Upper lobe of right lung (tissue), 1 donor: ENCODE results near the gene CTXN1. TPM values are rescaled to one million over a fixed set of nuclear protein-coding genes. Genes with fewer than 3 reads are reported as not detected.

ENCODE experiments used
- ATAC-seq: fragments of 200-7000 bp; cut with Tn5 transposase; one replicate; pipeline ENCODE4 v1.9.1; 2020; ENCODE audit warnings: mild to moderate bottlenecking, moderate library complexity
- DNase-seq: peaks from one replicate; pipeline ENCODE4 v3.0.0-alpha.2; 2020
- H3K27ac ChIP-seq: fragments of 200-600 bp; one replicate; pipeline ENCODE4 v1.8.0; 2022
- H3K27me3 ChIP-seq: fragments of 200-600 bp; one replicate; pipeline ENCODE4 v1.8.0; 2022; ENCODE audit warnings: mild to moderate bottlenecking
- H3K36me3 ChIP-seq: fragments of 200-600 bp; one replicate; pipeline ENCODE4 v1.8.0; 2022
- H3K4me1 ChIP-seq: fragments of 200-600 bp; one replicate; pipeline ENCODE4 v1.8.0; 2022
- H3K4me3 ChIP-seq: fragments of 200-600 bp; one replicate; pipeline ENCODE4 v1.8.0; 2022; ENCODE audit warnings: mild to moderate bottlenecking
- H3K9me3 ChIP-seq: fragments of 200-600 bp; one replicate; pipeline ENCODE4 v1.8.0; 2022
- CTCF ChIP-seq: fragments of 200-600 bp; IDR thresholded peaks from one replicate; pipeline ENCODE4 v1.8.0; 2022; ENCODE audit warnings: antibody characterized with exemption
- intact Hi-C: fragments of 100-400 bp; cut with DNase I; formaldehyde crosslinking; loops from one replicate; pipeline ENCODE4 v1.11.0; 2022
- total RNA-seq: library from RNA; stranded (reverse); fragmentation: NEBNext Ultra II Directional; extraction: Animal tissue kit (Norgen Biotek cat#: 25700); gene quantifications from one replicate; pipeline ENCODE4 v1.2.1, GENCODE V29; 2021
- donor health status: DM: no; HTN: yes; CAD: no; lungs with severe emphysema.

The CTXN1 gene
- total RNA-seq, 1 donor from 2014 or later = 1.2 TPM

- no peak for ATAC-seq
- intact Hi-C loops = no loop called here
Measured at GRCh38 chr19:7885818-7886217, 40.1 kb downstream of the CTXN1 start.

GRCh38 chr19:7883796-7884570 is 42.0 kb downstream of the CTXN1 start:
- Histone ChIP-seq H3K27me3 (peaks cover 14% of the 10 kb centered on the region), H3K27ac (no peak overlapping the region), H3K9me3 (no peaks in the 10 kb centered on the region), H3K4me1 (peaks cover 7% of the 10 kb centered on the region), H3K4me3 (no peak overlapping the region), H3K36me3 (no peaks in the 10 kb centered on the region)
- no peak for ATAC-seq
- TF ChIP-seq CTCF = no peak
- no peak for DNase-seq
- intact Hi-C loops = no loop called here

More at GRCh38 chr19:7885818-7886217, 40.1 kb downstream of the CTXN1 start:
- H3K4me1 ChIP-seq = peaks cover 7% of the 10 kb centered on the region
- DNase-seq = no peak
- no peaks in the 10 kb centered on the region for H3K36me3 ChIP-seq
- H3K27ac ChIP-seq = no peak overlapping the region
- no peaks in the 10 kb centered on the region for H3K9me3 ChIP-seq
- H3K4me3 ChIP-seq = no peak overlapping the region
- no peak for TF ChIP-seq CTCF
- peaks cover 14% of the 10 kb centered on the region for H3K27me3 ChIP-seq

GRCh38 chr19:7883105-7883504 is 42.8 kb downstream of the CTXN1 start:
- Histone ChIP-seq H3K4me1 (peaks cover 2% of the 10 kb centered on the region), H3K36me3 (no peaks in the 10 kb centered on the region), H3K27ac (no peak overlapping the region), H3K9me3 (no peaks in the 10 kb centered on the region), H3K27me3 (peaks cover 8% of the 10 kb centered on the region), H3K4me3 (no peak overlapping the region)
- intact Hi-C loops = no loop called here
- no peak for ATAC-seq
- DNase-seq = no peak
- TF ChIP-seq CTCF = no peak

- H3K4me3 ChIP-seq = no peak overlapping the region
- no peak overlapping the region for H3K27ac ChIP-seq
- H3K27me3 ChIP-seq = no peaks in the 10 kb centered on the region
- DNase-seq (no peak), ATAC-seq (no peak)
- no peaks in the 10 kb centered on the region for H3K36me3 ChIP-seq
- TF ChIP-seq CTCF = no peak
- intact Hi-C loops = no loop called here
- H3K9me3 ChIP-seq = no peaks in the 10 kb centered on the region
- no peaks in the 10 kb centered on the region for H3K4me1 ChIP-seq
Measured at GRCh38 chr19:7881910-7882309, 44.0 kb downstream of the CTXN1 start.

GRCh38 chr19:7879836-7880235 is 46.1 kb downstream of the CTXN1 start:
- TF ChIP-seq CTCF = no peak
- Histone ChIP-seq H3K4me3 (no peak overlapping the region), H3K27me3 (peaks cover 7% of the 10 kb centered on the region), H3K4me1 (no peaks in the 10 kb centered on the region), H3K36me3 (no peaks in the 10 kb centered on the region), H3K9me3 (no peaks in the 10 kb centered on the region), H3K27ac (no peak overlapping the region)
- ATAC-seq (no peak), DNase-seq (no peak)
- intact Hi-C loops = no loop called here
